ENCODE measurements around the gene COL9A3.

DNA sequence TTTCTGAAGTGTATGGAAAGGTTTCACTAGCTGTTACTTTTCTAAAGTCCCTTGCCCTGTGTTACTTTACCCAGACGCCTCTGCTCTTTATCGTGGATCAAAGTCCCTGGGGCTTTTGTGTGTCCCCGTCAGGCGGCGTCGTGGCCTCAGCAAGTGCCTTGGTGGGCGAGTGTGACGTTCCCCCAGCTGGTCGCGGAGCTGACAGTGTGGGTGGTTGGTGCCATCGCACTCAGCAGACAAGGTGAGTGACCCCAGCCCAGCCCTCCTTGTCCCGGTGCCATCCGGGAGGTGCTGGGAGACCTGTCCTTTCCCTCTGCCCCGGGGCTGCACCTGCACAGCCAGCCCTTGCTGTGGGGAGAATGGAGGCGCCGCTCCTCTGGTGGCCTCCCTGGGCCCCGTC is 72.1 kb downstream of the COL9A3 start:
- TF ChIP-seq CTCF (conservative IDR thresholded peaks at IDR 0.05; ENCODE audit: low read length) (no peak), EZH2phosphoT487 (IDR thresholded peaks at IDR 0.05; ENCODE audit: borderline replicate concordance) (no peak)

Data from Loucy (cell line).